Gastrocnemius medialis (tissue), 4 donors: ENCODE data around the gene RBMXL3.

Source experiments
- POLR2A ChIP-seq, 2 donors: fragments of 450-650 bp; IDR thresholded peaks; one replicate each; pipeline ENCODE4 v1.6.1; 2017; ENCODE audit warnings: antibody characterized with exemption in 2 of 2, mild to moderate bottlenecking in 2 of 2, moderate library complexity in 2 of 2
- TF ChIP-seq, protein P1 (sequence below), 5 experiments: fragments of 450-650 bp in 3 of 5; fragments of 200-600 bp in 2 of 5; sonication (generic) in 2 of 5; IDR thresholded peaks in 4 of 5; conservative IDR thresholded peaks in 1 of 5; 1 replicate in 4 of 5; 2 replicates in 1 of 5; pipeline ENCODE4 v1.5.1; 2016 to 2019; ENCODE audit warnings: antibody characterized with exemption in 5 of 5, mild to moderate bottlenecking in 3 of 5, moderate library complexity in 3 of 5

DNA sequence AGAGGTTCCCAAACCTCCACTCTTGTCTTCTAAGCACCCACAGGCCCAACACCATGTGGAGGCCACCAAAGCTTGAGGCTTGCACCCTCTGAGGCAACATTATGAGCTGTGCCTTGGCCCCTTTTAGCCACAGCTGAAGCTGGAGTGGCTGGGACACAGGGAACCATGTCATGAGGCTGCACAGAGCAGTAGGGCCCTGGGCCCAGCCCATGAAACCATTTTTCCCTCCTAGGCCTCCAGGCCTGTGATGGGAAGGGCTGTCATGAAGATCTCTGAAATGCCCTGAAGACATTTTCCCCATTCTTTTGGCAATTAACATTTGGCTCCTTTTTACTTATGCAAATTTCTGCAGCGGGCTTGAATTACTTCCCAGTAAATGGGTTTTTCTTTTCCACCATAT is 14.8 kb downstream of the RBMXL3 start:
- TF ChIP-seq, protein P1, sequence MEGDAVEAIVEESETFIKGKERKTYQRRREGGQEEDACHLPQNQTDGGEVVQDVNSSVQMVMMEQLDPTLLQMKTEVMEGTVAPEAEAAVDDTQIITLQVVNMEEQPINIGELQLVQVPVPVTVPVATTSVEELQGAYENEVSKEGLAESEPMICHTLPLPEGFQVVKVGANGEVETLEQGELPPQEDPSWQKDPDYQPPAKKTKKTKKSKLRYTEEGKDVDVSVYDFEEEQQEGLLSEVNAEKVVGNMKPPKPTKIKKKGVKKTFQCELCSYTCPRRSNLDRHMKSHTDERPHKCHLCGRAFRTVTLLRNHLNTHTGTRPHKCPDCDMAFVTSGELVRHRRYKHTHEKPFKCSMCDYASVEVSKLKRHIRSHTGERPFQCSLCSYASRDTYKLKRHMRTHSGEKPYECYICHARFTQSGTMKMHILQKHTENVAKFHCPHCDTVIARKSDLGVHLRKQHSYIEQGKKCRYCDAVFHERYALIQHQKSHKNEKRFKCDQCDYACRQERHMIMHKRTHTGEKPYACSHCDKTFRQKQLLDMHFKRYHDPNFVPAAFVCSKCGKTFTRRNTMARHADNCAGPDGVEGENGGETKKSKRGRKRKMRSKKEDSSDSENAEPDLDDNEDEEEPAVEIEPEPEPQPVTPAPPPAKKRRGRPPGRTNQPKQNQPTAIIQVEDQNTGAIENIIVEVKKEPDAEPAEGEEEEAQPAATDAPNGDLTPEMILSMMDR (IDR thresholded peaks at IDR 0.05 in 4 of 5, conservative IDR thresholded peaks at IDR 0.05 in 1 of 5), result no peak
- no peak for TF ChIP-seq POLR2A (IDR thresholded peaks at IDR 0.05)
